ENCODE measurements around the gene SMG6.

Gene SMG6

DNA sequence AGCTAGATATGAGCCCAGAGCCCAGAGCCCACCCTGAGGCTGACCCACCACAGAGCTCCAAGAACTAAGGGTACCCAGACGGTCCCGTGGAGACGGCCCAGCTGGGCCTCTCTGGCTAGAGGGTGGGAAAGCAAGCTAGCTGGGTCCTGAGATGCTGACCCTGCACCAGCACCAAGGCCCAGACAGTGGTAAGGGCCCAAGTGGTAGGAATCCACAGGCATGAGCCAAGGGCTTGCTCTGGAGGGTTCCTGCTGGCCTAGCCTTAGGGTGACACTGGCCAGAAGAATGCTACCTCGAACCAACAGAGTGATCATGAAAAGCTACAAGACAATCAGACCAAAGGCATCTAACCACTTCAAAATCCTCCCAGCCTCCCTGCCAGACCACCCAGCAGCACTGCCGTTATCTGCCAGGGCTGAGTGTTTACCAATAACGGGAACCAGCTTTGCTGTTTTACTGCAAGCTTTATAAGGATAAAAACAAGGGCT lies 235.5 kb downstream of the SMG6 start:
- TF ChIP-seq ZFX (IDR thresholded peaks at IDR 0.05; ENCODE audit: borderline replicate concordance) = no peak
- TF ChIP-seq, protein P1, sequence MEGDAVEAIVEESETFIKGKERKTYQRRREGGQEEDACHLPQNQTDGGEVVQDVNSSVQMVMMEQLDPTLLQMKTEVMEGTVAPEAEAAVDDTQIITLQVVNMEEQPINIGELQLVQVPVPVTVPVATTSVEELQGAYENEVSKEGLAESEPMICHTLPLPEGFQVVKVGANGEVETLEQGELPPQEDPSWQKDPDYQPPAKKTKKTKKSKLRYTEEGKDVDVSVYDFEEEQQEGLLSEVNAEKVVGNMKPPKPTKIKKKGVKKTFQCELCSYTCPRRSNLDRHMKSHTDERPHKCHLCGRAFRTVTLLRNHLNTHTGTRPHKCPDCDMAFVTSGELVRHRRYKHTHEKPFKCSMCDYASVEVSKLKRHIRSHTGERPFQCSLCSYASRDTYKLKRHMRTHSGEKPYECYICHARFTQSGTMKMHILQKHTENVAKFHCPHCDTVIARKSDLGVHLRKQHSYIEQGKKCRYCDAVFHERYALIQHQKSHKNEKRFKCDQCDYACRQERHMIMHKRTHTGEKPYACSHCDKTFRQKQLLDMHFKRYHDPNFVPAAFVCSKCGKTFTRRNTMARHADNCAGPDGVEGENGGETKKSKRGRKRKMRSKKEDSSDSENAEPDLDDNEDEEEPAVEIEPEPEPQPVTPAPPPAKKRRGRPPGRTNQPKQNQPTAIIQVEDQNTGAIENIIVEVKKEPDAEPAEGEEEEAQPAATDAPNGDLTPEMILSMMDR (IDR thresholded peaks at IDR 0.05) = no peak
- H3K27ac ChIP-seq = no peak overlapping the region

DNA sequence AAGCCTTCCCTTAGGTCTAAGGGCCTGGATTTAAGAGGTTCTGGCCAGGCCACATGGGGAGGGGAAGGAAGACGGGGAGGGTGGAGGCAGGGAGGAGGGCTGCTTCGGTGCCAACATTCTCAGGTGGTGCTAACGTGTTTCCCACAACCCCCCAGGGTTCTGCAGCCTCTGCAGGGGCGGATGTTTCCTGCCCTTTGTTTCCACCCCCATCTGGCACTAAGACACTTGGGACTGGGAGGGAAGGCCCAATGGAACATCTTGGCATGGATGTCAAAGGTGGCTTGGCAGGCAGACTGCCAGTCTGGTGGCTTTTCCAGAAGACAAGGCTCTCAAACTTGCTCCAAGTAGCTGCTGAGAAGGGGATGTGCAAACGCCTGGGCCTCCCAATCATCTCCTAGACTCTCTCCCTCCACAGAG lies 236.0 kb downstream of the SMG6 start:
- TF ChIP-seq, protein P1 (IDR thresholded peaks at IDR 0.05) = no peak
- TF ChIP-seq ZFX (IDR thresholded peaks at IDR 0.05; ENCODE audit: borderline replicate concordance) = no peak
- H3K27ac ChIP-seq = no peak overlapping the region

DNA sequence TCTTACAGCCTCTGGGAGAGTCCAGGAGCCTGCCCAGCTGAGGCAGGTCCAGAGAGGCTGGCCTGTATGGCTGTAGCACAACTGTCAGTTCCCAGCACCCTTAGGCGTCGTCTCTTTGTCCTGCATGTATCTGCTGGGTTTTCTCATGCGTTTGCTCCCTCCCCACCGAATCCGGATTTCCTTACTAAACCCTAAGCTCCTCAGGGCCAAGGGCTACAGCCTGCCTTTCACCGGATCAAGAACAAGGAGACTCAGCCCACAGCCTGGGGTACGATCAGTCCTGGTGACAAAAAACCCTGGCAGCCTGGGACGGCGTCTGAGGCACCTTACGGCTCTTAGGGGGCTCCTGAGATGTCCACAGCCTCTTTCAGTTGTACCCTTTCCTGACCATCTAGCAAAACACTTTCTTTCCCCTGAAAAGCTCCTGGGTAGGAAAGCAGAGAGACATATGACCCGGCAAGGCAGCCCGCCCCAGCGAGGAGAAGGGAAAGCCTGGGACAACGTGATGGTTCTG lies 236.5 kb downstream of the SMG6 start:
- TF ChIP-seq ZFX (IDR thresholded peaks at IDR 0.05; ENCODE audit: borderline replicate concordance) = no peak
- TF ChIP-seq, protein P1 (IDR thresholded peaks at IDR 0.05) = no peak
- no peak overlapping the region for H3K27ac ChIP-seq

DNA sequence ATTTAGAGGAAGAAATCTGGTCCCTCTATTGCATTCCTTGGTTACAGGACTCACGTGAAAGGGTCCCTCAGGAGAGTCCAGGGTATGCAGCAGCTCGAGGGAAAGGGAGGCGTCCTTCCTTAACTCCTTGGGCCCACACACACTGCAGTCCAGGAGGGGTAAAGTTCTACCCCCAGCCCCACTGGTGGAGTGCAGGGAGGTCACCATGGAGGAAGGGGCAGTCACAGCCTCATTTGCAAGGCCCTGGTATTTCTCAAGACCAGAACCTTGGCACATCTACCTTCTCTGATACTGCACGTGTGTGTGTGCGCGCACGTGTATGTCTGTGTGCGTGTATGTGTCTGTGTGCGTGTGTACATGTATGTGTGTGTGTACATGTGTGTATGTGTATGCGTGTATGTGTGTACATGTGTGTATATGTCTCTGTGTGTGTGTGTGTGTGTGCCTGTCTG lies 237.6 kb downstream of the SMG6 start:
- H3K27ac ChIP-seq = no peak overlapping the region
- TF ChIP-seq ZFX (IDR thresholded peaks at IDR 0.05; ENCODE audit: borderline replicate concordance) = no peak
- TF ChIP-seq, protein P1 (IDR thresholded peaks at IDR 0.05) = no peak

DNA sequence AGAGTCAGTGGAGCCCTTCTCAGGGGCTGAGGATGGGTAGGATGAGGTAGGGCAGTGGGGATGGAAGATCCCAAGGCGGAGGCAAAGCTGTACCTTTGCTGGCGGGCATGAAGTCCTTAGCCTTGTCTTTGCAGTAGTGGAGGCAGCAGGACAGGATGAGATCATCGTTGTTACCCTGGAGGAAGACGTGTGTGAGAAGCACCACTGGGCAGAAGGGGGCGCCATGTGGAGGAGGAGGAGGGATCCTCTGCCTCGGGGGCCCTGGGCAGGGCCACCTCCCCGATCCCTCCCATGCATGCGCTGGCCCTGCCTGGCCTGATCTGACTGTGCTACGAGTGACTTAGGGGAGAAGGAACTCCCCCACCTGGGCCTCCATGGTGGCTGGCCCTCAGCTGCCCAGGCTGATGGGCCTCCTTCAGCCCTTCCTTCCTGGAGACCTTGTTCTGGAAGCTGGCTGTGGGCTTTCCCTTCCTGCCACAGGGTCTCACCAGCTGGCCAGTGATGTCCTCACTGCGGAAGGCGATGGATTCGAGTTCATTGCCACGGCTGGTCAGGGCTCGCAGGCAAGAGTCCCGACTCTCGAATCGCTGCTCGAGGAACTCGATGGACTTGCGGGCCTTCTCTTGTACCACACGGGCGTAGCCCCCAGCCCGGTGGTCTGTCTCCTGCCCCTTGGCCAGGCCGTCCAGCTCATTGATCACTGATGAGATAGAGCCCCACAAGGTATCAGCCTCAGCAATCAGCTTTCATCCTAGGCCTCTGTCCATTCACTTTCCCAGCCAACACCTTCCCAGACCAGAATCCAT lies 238.4 kb downstream of the SMG6 start:
- TF ChIP-seq, protein P1 (IDR thresholded peaks at IDR 0.05) = peak; percentile 68
- TF ChIP-seq ZFX (IDR thresholded peaks at IDR 0.05; ENCODE audit: borderline replicate concordance) = no peak
- H3K27ac ChIP-seq = no peak overlapping the region

DNA sequence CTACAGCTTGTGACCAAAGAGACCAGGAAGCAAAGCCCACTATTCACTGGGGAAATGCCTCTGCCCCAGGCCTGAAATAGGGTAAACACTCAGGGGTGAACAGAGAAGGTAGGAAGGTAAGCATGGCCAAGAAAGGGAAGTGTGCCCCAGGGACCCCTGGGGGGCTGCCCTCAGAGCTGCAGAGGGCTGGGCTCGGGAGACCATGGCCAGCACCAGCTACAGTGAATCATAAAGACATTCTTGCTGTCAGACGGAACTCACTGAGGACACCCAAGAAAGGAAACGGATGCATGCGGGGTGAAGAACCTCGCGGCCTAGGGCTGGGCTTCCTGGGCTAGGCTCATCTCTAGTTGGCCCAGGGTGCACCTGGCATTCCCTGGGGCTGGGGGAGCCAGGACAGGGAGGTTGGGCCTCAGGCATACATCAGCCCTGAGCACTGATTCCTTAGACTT lies 239.0 kb downstream of the SMG6 start:
- TF ChIP-seq, protein P1 (IDR thresholded peaks at IDR 0.05) = no peak
- TF ChIP-seq ZFX (IDR thresholded peaks at IDR 0.05; ENCODE audit: borderline replicate concordance) = no peak
- H3K27ac ChIP-seq = no peak overlapping the region

DNA sequence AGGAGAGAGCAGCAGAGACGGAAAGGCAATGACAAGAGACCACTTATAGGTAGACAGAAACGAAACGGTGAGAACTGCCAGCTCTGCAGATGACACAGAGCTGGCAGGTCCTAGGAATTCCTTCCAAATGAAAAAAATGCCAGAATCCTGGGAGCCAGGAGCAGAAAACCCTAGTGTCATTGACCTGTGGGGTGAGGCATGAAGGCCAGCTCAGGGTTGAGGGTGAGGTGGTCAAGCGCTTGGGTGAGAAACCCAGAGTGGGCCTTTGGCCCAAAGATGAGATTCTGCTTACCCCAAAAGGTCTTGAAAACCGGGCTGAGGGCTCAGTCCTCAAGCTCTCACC lies 239.5 kb downstream of the SMG6 start:
- TF ChIP-seq, protein P1 (IDR thresholded peaks at IDR 0.05) = no peak
- no peak for TF ChIP-seq ZFX (IDR thresholded peaks at IDR 0.05; ENCODE audit: borderline replicate concordance)
- no peak overlapping the region for H3K27ac ChIP-seq

Measured in 22Rv1 (cell line).